ENCODE results near the gene CTDSP2.

CTDSP2 gene

GRCh38 chr12:57815177-57816000, 31.1 kb downstream of the CTDSP2 start:
- H3K4me3 ChIP-seq (ENCODE audit: low read depth, low read length) = no peak overlapping the region
- TF ChIP-seq CTCF (IDR thresholded peaks at IDR 0.05; ENCODE audit: borderline replicate concordance, insufficient read depth, low read depth, low read length) = no peak

- H3K4me3 ChIP-seq (ENCODE audit: low read depth, low read length) = no peak overlapping the region
- TF ChIP-seq CTCF (IDR thresholded peaks at IDR 0.05; ENCODE audit: borderline replicate concordance, insufficient read depth, low read depth, low read length) = no peak
These were observed 32.4 kb downstream of the CTDSP2 start for GRCh38 chr12:57813971-57814772.

- TF ChIP-seq CTCF (IDR thresholded peaks at IDR 0.05; ENCODE audit: borderline replicate concordance, insufficient read depth, low read depth, low read length) = no peak
- H3K4me3 ChIP-seq (ENCODE audit: low read depth, low read length) = no peak overlapping the region
These were observed 33.2 kb downstream of the CTDSP2 start for GRCh38 chr12:57813111-57813970.

- no peak for TF ChIP-seq CTCF (IDR thresholded peaks at IDR 0.05; ENCODE audit: borderline replicate concordance, insufficient read depth, low read depth, low read length)
- no peak overlapping the region for H3K4me3 ChIP-seq (ENCODE audit: low read depth, low read length)
These were observed 35.3 kb downstream of the CTDSP2 start for GRCh38 chr12:57811028-57811755.

GRCh38 chr12:57810450-57810849, 36.1 kb downstream of the CTDSP2 start:
- no peak for TF ChIP-seq CTCF (IDR thresholded peaks at IDR 0.05; ENCODE audit: borderline replicate concordance, insufficient read depth, low read depth, low read length)

GRCh38 chr12:57809425-57809824, 37.1 kb downstream of the CTDSP2 start:
- no peak overlapping the region for H3K4me3 ChIP-seq (ENCODE audit: low read depth, low read length)
- TF ChIP-seq CTCF (IDR thresholded peaks at IDR 0.05; ENCODE audit: borderline replicate concordance, insufficient read depth, low read depth, low read length) = no peak

More at GRCh38 chr12:57810450-57810849, 36.1 kb downstream of the CTDSP2 start:
- no peak overlapping the region for H3K4me3 ChIP-seq (ENCODE audit: low read depth, low read length)

Data from GM12875 (cell line).